Peyer's patch (tissue), 4 donors: ENCODE measurements around the gene VCL. TPM values are rescaled to one million over a fixed set of nuclear protein-coding genes. Genes with fewer than 3 reads are reported as not detected.

Experiments used
- DNase-seq, 3 donors: peaks; one replicate each; pipeline ENCODE4 v3.0.0-alpha.2; 2017 to 2019
- H3K27ac ChIP-seq, 4 donors: fragments of 200-600 bp; sonication (generic); one replicate each; pipeline ENCODE4 v1.5.1; 2016 to 2019
- H3K27me3 ChIP-seq, 2 donors: fragments of 200-600 bp; sonication (generic); one replicate each; pipeline ENCODE4 v1.5.1; 2019
- H3K36me3 ChIP-seq, 3 donors: fragments of 200-600 bp; sonication (generic); one replicate each; pipeline ENCODE4 v1.5.1; 2016 to 2019
- H3K4me1 ChIP-seq, 4 donors: fragments of 200-600 bp; sonication (generic); one replicate each; pipeline ENCODE4 v1.5.1; 2016 to 2019
- H3K4me3 ChIP-seq, 4 donors: fragments of 200-600 bp; sonication (generic); 1 replicate in 3 of 4; 2 replicates in 1 of 4; pipeline ENCODE4 v1.5.1; 2016 to 2019; ENCODE audit warnings: mild to moderate bottlenecking in 1 of 4
- H3K9me3 ChIP-seq, 4 donors: fragments of 200-600 bp; sonication (generic); one replicate each; pipeline ENCODE4 v1.5.1; 2016 to 2019; ENCODE audit warnings: mild to moderate bottlenecking in 1 of 4
- CTCF ChIP-seq, 6 experiments: fragments of 450-650 bp in 4 of 6; fragments of 200-600 bp in 2 of 6; sonication (generic) in 1 of 6; IDR thresholded peaks; one replicate each; pipeline ENCODE4 v1.5.1; 2017 to 2019; ENCODE audit warnings: antibody characterized with exemption in 6 of 6, mild to moderate bottlenecking in 3 of 6, moderate library complexity in 1 of 6
- POLR2A ChIP-seq, 2 donors: fragments of 450-650 bp; IDR thresholded peaks; one replicate each; pipeline ENCODE4 v1.5.1; 2017; ENCODE audit warnings: antibody characterized with exemption in 2 of 2, mild to moderate bottlenecking in 2 of 2, moderate library complexity in 2 of 2
- total RNA-seq, 4 donors: library from RNA; depleted of rRNA; stranded (reverse); fragments of >200 nt; gene quantifications; one replicate each; pipeline ENCODE4 v1.1.0, GENCODE V29; 2016

VCL gene
- total RNA-seq, 4 donors from 2014 or later, result 36.3 to 103 (median 61.4) TPM

GRCh38 chr10:74084955-74085354 lies 87.0 kb downstream of the VCL start:
- H3K36me3 ChIP-seq, result peaks cover 0 to 36% (median 0%) of the 10 kb centered on the region in 3 donors
- no peak for DNase-seq
- H3K4me3 ChIP-seq, result no peak overlapping the region
- H3K9me3 ChIP-seq, result no peaks in the 10 kb centered on the region
- no peaks in the 10 kb centered on the region for H3K4me1 ChIP-seq
- no peak overlapping the region for H3K27ac ChIP-seq
- no peak for TF ChIP-seq POLR2A (IDR thresholded peaks at IDR 0.05)
- no peak for TF ChIP-seq CTCF (IDR thresholded peaks at IDR 0.05)
- H3K27me3 ChIP-seq, result no peaks in the 10 kb centered on the region

- TF ChIP-seq CTCF (IDR thresholded peaks at IDR 0.05) (no peak), POLR2A (IDR thresholded peaks at IDR 0.05) (no peak)
- Histone ChIP-seq H3K9me3 (no peaks in the 10 kb centered on the region), H3K36me3 (peaks cover 0 to 50% (median 0%) of the 10 kb centered on the region in 3 donors), H3K27me3 (no peaks in the 10 kb centered on the region), H3K4me3 (no peak overlapping the region), H3K4me1 (no peaks in the 10 kb centered on the region), H3K27ac (no peak overlapping the region)
- no peak for DNase-seq
These were observed 88.4 kb downstream of the VCL start for GRCh38 chr10:74086317-74086716.

- Histone ChIP-seq H3K9me3 (no peaks in the 10 kb centered on the region), H3K27me3 (no peaks in the 10 kb centered on the region), H3K36me3 (peaks cover 0 to 57% (median 0%) of the 10 kb centered on the region in 3 donors), H3K4me1 (no peaks in the 10 kb centered on the region), H3K27ac (no peak overlapping the region), H3K4me3 (no peak overlapping the region)
- DNase-seq, result no peak
- no peak for TF ChIP-seq POLR2A (IDR thresholded peaks at IDR 0.05)
- no peak for TF ChIP-seq CTCF (IDR thresholded peaks at IDR 0.05)
These were observed 90.8 kb downstream of the VCL start for GRCh38 chr10:74088722-74089121.

- TF ChIP-seq POLR2A (IDR thresholded peaks at IDR 0.05), result no peak
- no peak for TF ChIP-seq CTCF (IDR thresholded peaks at IDR 0.05)
- Histone ChIP-seq H3K9me3 (no peaks in the 10 kb centered on the region), H3K36me3 (peaks cover 0 to 79% (median 0%) of the 10 kb centered on the region in 3 donors), H3K4me1 (no peaks in the 10 kb centered on the region), H3K27ac (no peak overlapping the region), H3K27me3 (no peaks in the 10 kb centered on the region), H3K4me3 (no peak overlapping the region)
- no peak for DNase-seq
These were observed 94.5 kb downstream of the VCL start for GRCh38 chr10:74092372-74092771.

- Histone ChIP-seq H3K4me1 (no peaks in the 10 kb centered on the region), H3K27me3 (no peaks in the 10 kb centered on the region), H3K36me3 (peaks cover 0 to 90% (median 0%) of the 10 kb centered on the region in 3 donors), H3K4me3 (no peak overlapping the region), H3K9me3 (no peaks in the 10 kb centered on the region), H3K27ac (no peak overlapping the region)
- DNase-seq, result no peak
- no peak for TF ChIP-seq POLR2A (IDR thresholded peaks at IDR 0.05)
- no peak for TF ChIP-seq CTCF (IDR thresholded peaks at IDR 0.05)
These were observed 95.7 kb downstream of the VCL start for GRCh38 chr10:74093530-74094164.
